ENCODE measurements around the gene COL8A2.

The COL8A2 gene

DNA sequence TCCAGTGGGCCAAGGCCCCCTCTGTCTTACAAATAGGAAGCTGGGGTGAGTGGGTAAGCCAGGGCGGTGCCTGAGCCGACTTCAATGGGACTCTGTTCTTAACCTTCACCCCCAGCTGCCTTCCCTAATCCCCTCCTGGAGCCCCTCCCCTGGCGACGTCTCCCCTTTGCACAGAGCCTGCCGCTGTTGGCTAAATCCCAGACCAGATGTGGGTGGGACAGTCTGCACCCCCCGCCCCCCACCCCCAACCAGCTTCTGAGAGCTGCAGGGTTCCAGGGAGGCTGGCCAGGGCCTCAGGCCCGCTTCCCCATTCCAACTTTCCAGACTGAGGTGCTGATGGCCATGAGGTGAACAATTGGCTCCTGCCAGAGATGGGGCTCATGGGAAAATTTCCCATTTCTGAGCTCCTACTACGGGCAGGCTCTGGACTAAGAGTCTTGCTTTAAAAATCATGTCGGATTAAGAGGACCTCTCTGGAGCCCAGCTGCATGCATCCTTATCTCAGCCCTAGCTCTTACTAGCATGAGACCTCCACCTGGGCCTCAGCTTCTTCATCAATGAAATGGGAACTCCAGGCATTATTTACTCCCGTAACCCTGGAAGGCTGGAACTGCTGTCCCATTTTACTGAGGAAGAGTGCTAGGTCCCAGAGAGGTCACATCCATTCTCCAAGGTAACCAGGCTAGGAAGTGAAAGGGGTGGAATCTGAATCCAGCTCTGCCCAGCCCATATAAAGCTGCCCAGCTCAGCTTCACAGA is 6.4 kb downstream of the COL8A2 start:
- Histone ChIP-seq H3K36me3 (ENCODE audit: insufficient read depth, low read length) (no peaks in the 10 kb centered on the region), H3K9me3 (ENCODE audit: insufficient read depth, low read depth, low read length) (no peaks in the 10 kb centered on the region), H3K79me2 (ENCODE audit: insufficient read depth, low read length) (no peaks in the 10 kb centered on the region), H4K20me1 (ENCODE audit: insufficient read depth, low read length, poor library complexity, severe bottlenecking) (no peaks in the 10 kb centered on the region), H3K4me2 (ENCODE audit: low read depth, low read length, poor library complexity, severe bottlenecking) (no peak overlapping the region), H2AFZ (ENCODE audit: low read length) (no peak overlapping the region), H3K4me1 (ENCODE audit: insufficient read depth, low read length, poor library complexity, severe bottlenecking) (no peaks in the 10 kb centered on the region), H3K4me3 (ENCODE audit: low read length, poor library complexity, severe bottlenecking) (no peak overlapping the region), H3F3A (ENCODE audit: low read depth) (no peaks in the 10 kb centered on the region), H3K9me2 (replicated peaks; ENCODE audit: low read depth, low read length) (no peaks in the 10 kb centered on the region), H3K9ac (ENCODE audit: low read depth, low read length, poor library complexity, severe bottlenecking) (no peak overlapping the region), H3K27me3 (ENCODE audit: insufficient read depth, low read length, poor library complexity, severe bottlenecking) (no peaks in the 10 kb centered on the region)
- TF ChIP-seq, protein P1, sequence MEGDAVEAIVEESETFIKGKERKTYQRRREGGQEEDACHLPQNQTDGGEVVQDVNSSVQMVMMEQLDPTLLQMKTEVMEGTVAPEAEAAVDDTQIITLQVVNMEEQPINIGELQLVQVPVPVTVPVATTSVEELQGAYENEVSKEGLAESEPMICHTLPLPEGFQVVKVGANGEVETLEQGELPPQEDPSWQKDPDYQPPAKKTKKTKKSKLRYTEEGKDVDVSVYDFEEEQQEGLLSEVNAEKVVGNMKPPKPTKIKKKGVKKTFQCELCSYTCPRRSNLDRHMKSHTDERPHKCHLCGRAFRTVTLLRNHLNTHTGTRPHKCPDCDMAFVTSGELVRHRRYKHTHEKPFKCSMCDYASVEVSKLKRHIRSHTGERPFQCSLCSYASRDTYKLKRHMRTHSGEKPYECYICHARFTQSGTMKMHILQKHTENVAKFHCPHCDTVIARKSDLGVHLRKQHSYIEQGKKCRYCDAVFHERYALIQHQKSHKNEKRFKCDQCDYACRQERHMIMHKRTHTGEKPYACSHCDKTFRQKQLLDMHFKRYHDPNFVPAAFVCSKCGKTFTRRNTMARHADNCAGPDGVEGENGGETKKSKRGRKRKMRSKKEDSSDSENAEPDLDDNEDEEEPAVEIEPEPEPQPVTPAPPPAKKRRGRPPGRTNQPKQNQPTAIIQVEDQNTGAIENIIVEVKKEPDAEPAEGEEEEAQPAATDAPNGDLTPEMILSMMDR (conservative IDR thresholded peaks at IDR 0.05; ENCODE audit: low read length), result no peak
- no peak for TF ChIP-seq EZH2phosphoT487 (IDR thresholded peaks at IDR 0.05; ENCODE audit: borderline replicate concordance)

DNA sequence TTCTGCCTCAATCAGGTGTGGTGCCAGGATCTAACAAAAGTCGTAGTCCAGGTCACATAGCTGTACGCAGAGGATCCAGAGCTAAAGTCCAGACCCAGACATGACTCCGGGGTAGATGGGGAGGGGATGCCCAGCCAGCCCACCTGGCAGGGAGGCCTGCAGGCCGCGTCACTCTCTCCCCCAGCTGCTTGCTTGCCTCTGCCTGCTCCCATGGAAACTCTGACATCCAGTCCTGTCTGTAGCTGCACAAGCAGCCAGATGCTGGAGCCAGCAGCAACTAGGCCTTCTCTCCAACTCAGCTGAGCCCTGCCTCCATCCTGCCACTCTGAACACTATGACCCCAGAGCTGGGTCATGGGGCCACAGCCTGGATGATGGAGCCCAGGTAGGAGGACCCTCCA is 8.1 kb downstream of the COL8A2 start:
- Histone ChIP-seq H3F3A (ENCODE audit: low read depth) (no peaks in the 10 kb centered on the region), H4K20me1 (ENCODE audit: insufficient read depth, low read length, poor library complexity, severe bottlenecking) (no peaks in the 10 kb centered on the region), H3K4me3 (ENCODE audit: low read length, poor library complexity, severe bottlenecking) (no peak overlapping the region), H3K79me2 (ENCODE audit: insufficient read depth, low read length) (no peaks in the 10 kb centered on the region), H3K9me2 (replicated peaks; ENCODE audit: low read depth, low read length) (no peaks in the 10 kb centered on the region), H2AFZ (ENCODE audit: low read length) (no peak overlapping the region), H3K4me2 (ENCODE audit: low read depth, low read length, poor library complexity, severe bottlenecking) (no peak overlapping the region), H3K9me3 (ENCODE audit: insufficient read depth, low read depth, low read length) (no peaks in the 10 kb centered on the region), H3K9ac (ENCODE audit: low read depth, low read length, poor library complexity, severe bottlenecking) (no peak overlapping the region), H3K4me1 (ENCODE audit: insufficient read depth, low read length, poor library complexity, severe bottlenecking) (no peaks in the 10 kb centered on the region), H3K27me3 (ENCODE audit: insufficient read depth, low read length, poor library complexity, severe bottlenecking) (no peaks in the 10 kb centered on the region), H3K36me3 (ENCODE audit: insufficient read depth, low read length) (no peaks in the 10 kb centered on the region)
- TF ChIP-seq EZH2phosphoT487 (IDR thresholded peaks at IDR 0.05; ENCODE audit: borderline replicate concordance), result no peak
- TF ChIP-seq, protein P1 (conservative IDR thresholded peaks at IDR 0.05; ENCODE audit: low read length), result no peak

DNA sequence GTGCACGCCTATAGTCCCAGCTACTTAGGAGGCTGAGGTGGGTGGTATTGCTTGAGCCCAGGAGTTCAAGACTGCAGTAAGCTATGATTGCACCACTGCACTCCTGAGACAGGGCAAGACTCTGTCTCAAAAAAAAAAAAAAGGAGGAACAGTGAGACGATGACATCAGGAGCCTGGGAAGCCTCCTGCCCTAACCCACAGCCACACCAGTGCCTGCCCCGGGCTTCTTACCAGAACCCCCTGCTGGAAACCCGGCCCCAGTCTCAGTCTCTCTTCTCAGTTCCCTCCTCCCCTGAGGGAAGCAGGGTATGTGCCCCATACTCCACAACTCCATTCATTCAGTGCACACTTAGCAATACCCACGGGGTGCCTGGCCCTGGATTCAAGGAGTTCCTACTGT is 9.1 kb downstream of the COL8A2 start:
- Histone ChIP-seq H3K36me3 (ENCODE audit: insufficient read depth, low read length) (no peaks in the 10 kb centered on the region), H3K27me3 (ENCODE audit: insufficient read depth, low read length, poor library complexity, severe bottlenecking) (no peaks in the 10 kb centered on the region), H3K9ac (ENCODE audit: low read depth, low read length, poor library complexity, severe bottlenecking) (no peak overlapping the region), H3K4me1 (ENCODE audit: insufficient read depth, low read length, poor library complexity, severe bottlenecking) (peaks cover 8% of the 10 kb centered on the region), H4K20me1 (ENCODE audit: insufficient read depth, low read length, poor library complexity, severe bottlenecking) (no peaks in the 10 kb centered on the region), H3F3A (ENCODE audit: low read depth) (no peaks in the 10 kb centered on the region), H3K9me3 (ENCODE audit: insufficient read depth, low read depth, low read length) (no peaks in the 10 kb centered on the region), H2AFZ (ENCODE audit: low read length) (no peak overlapping the region), H3K9me2 (replicated peaks; ENCODE audit: low read depth, low read length) (no peaks in the 10 kb centered on the region), H3K4me3 (ENCODE audit: low read length, poor library complexity, severe bottlenecking) (no peak overlapping the region), H3K79me2 (ENCODE audit: insufficient read depth, low read length) (no peaks in the 10 kb centered on the region), H3K4me2 (ENCODE audit: low read depth, low read length, poor library complexity, severe bottlenecking) (no peak overlapping the region)
- TF ChIP-seq EZH2phosphoT487 (IDR thresholded peaks at IDR 0.05; ENCODE audit: borderline replicate concordance), result no peak
- TF ChIP-seq, protein P1 (conservative IDR thresholded peaks at IDR 0.05; ENCODE audit: low read length), result no peak
